NCI-H2081 (cell line): ENCODE measurements around the gene TRAF4.
"Not testable (repeated sequence)": the region's sequence is repeated elsewhere in the genome, so short reads cannot be mapped to it uniquely, and the experiment has no call there.

Experiments
- DNase-seq, 2 experiments: peaks; one replicate each; lab custom pipeline; 2025; lab: John Stamatoyannopoulos, UW

Gene TRAF4

GRCh38 chr17:28747801-28748750 is 4.3 kb downstream of the TRAF4 start:
- no peak for DNase-seq

- no peak for DNase-seq
These were observed 5.2 kb downstream of the TRAF4 start for GRCh38 chr17:28748852-28749515.

DNA sequence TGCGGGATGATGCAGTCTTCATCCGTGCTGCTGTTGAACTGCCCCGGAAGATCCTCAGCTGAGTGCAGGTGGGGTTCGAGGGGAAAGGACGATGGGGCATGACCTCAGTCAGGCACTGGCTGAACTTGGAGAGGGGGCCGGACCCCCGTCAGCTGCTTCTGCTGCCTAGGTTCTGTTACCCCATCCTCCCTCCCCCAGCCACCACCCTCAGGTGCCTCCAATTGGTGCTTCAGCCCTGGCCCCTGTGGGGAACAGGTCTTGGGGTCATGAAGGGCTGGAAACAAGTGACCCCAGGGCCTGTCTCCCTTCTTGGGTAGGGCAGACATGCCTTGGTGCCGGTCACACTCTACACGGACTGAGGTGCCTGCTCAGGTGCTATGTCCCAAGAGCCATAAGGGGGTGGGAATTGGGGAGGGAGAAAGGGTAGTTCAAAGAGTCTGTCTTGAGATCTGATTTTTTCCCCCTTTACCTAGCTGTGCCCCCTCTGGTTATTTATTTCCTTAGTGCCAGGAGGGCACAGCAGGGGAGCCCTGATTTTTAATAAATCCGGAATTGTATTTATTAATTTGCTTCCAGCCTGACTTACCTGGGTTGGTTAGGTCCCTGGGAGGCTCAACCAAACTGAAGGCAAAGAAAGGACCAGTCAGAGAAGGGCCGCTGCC is 5.8 kb downstream of the TRAF4 start:
- DNase-seq = no peak

DNA sequence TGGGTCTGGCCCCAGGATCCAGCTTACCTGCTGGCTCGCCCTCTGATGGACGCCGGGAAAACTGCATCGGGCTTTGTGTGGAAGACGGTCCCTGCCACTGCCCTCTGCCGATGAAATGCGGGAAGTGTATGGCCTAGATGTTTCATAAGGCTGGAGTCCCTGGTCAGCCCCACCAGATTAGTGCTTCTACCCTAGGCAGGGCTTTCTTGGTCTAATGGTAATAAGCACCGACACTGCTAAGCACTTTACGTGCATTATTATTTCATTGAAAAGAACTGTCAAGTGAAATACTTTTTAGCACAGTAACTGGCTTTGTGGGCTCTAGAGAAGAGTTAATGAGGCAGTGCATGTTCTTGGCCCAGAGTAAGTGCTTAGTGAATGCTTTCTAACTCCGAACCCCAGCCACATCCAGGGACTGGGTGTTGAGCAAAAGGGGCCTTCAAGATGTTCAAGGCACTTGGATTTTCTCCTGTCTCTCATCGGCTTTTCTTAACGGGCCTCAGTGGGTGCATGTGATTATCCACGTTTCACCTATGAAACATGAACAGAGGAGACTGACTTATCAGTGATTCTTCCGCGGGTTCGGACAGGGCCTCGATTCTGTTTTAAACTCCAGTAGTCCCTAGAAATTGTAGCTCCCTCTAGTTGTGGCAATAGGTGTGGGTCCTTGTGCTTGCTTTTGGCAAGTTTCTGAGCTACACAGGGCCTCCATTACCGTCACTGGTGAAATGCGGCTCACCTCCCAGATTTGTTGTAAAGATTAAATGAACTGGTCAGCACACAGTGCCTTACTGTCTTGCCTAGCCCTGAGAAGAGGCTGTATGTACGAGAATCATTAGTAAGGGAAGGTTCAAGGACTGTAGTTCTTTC is 6.6 kb downstream of the TRAF4 start:
- DNase-seq = peak; percentile 79 to 85

GRCh38 chr17:28751600-28752366 is 8.0 kb downstream of the TRAF4 start:
- no peak for DNase-seq

DNA sequence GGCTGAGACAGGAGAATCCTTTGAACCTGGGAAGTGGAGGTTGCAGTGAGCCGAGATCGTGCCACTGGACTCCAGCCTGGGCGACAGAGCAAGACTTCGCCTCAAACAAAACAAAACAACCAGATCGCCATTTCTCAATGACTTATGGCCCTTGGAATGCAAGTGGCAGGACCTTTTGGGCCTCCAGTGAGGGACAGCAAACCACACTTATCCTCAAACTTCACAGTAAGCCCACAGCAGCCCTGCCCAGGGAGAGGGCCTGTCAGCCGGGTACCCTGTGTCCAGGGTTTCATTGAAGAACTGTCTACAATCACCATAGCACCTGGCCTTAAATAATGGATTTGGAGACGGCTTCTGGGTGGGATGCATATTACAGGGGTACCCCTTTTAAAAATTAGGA is 11.7 kb downstream of the TRAF4 start:
- no peak for DNase-seq

DNA sequence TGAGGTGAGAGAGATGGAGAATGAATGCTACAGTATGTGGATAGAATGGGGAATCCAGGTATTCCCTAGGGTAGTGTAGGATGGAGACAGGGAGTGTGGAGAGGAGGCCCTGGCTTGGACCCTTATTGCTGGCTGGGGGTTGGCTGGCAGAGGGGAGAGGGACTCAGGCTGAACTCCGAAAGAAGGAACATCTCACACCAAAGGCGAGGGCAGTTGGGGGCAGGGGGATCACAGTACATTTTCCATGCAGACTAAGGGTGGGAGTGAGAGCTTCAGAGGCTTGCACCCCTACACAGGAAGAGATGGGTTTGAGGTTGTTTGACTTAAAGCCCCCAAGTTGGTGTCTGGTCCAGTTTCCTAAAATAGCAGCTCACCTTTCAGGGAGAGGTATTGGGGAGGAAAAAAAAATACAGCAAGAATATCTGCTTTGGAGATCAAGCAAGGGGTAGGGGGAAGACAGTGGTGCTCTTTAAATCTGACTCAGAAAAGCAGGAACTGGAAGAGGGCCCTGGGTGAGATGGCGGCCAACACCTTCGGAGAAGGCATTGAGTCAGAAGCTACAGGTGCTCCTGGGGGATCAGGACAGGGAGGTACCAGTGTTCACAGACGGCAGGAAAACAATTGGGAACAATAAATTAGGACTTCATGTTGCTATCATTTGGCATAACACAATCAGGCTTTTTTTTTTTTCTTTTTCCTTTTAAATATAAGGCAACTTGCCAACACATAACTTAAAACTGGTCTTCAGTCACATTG is 12.4 kb downstream of the TRAF4 start:
- DNase-seq = no peak

DNA sequence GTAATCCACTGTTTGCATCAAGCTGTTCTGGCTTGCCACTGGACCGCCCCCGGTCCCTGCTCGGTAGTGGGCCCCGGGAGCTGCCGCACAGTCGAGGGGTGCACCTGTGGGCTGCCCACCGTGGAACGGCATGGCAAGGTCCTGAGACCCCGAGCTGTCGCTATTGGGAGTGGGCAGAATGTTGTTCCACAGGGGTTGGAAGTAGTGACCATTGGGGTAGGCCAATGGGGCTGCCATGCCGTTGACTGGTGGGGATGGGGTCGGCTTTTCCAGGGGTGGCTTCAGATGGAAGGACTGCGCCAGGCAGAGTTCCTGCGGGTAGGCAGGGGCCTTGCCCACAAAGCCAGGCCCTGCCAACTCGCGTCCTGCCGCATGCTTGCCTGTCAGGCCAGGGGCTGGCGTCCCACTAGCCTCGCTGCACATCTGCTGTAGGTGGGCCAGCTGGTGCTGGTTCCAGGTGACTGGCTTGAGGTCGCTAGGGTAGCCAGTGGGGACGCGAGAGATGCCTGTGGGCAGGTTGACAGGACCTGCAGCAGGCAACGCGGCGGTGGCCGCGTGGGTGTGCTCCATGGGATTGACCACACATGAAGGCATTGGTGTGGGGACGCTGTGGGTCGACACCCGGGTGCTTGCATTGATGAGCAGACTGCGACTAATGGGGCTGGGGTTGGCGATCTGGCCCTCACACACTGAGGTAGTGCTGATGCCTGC is 14.8 kb downstream of the TRAF4 start:
- DNase-seq = no peak

DNA sequence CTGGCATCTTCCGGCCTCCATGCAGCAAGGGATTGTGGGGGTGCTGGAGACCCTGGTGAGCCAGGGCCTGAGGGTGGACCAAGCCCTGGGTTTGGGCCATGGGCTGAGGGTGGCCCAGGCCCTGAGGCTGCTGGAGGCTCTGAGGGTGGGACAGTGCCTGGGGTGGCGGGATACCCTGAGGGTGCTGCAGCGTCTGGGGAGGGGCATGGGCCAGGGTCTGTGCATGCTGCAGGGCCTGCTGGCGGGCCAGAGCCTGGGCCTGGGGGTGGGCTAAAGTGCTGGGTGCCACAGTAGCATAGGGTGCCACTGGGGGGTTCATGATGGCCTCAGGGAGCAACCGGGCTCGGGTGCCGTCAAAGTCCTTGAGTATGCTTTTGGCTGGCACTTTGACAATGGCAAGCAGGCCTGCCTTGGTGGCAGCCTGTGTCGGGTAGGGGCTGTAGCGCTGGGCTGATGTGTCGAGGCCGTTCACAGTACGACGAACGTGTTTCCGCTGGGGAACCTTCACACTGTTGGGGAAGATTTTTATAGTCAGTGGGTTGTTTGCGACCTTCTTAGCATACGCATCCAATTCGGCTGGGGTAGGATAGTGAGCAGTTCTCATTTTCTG is 15.6 kb downstream of the TRAF4 start:
- DNase-seq = no peak

GRCh38 chr17:28760601-28761562 is 17.1 kb downstream of the TRAF4 start:
- DNase-seq = peak; percentile 52 to 59

DNA sequence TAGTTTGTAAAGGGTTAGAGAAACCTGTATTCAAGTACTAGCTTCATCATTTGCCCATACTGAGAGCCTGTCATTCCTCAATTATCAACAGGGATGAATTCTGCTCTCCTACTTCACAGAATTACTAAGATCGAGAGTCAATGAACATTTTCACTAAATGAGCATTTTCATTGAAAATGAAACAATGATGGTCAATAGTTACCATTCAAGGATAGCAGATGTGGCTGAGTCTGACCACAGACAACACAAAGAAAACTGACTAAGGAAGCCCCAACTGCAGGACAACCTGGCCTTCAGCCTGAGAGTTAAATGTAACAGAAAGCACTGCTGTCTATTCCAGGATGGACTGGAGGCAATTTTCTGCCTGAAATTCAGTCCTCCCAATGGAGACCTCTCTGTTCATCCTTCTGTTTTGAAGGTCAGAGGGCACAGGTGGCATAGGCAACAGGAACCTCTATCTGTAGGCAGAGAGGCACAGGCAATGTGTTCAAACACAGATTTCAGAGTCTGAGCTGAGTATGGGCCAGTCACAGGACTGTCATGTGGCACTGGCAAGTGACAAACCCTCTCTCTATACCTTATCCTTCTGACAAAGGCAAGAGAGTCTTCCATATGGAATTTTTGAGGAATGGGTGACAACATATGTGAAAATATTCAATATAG is 19.5 kb downstream of the TRAF4 start:
- no peak for DNase-seq

DNA sequence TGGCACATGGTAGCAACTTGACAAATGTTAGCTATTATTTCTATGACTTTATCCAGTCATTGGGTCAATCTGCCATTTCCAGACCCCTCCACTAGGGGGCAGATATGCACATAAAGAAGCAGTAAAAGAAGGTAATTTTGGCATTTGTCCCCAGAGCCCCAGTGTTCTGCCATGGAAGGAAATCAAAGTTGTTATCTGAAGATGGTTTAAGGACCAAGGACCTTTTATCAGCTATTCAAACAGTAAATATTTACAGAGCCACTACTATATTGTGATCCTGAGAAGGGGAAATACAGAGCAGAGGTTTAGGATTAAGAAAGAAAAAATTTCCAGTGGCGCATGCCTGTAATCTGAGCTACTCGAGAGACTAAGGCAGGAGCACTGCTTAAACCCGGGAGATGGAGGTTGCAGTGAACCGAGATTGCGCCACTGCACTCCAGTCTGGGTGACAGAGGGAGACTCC is 20.0 kb downstream of the TRAF4 start:
- peak; percentile 59 to 64 for DNase-seq

DNA sequence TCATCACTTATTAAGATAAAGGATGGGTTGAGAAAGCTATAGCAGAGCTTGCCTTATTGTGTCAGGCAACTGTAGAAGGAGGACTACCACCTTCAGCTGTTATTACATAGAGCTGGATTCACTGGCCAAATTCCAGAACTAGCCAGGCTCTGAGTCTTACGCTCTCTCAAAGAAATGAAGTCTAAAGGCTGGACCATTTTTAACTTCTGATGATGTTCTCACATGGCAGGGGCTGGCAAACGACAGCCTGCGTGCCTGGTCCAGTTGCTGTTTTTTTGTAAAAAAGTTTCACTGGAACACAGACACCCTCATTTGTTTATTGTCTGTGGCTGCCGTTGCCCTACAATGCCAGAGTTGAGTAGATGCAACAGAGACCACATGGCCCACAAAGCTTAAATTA is 21.2 kb downstream of the TRAF4 start:
- no peak for DNase-seq

DNA sequence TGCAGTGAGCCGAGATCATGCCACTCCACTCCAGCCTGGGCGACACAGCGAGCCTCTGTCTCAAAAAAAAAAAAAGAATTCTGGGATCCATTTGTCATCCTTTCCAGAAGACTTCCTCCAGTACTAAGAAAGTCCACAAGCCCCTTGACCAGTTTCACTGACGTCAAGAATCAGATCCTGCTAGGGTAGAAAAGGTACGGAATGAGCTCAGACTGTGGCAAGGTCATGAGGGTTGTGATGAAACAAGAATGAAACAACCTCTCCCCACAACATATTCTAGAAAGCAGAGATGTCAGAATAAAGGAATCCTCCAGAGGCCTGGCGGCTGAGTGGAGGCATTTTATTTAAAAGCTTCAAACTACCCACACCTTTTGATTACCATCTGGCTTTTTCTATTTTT is 29.9 kb downstream of the TRAF4 start:
- DNase-seq = no peak

DNA sequence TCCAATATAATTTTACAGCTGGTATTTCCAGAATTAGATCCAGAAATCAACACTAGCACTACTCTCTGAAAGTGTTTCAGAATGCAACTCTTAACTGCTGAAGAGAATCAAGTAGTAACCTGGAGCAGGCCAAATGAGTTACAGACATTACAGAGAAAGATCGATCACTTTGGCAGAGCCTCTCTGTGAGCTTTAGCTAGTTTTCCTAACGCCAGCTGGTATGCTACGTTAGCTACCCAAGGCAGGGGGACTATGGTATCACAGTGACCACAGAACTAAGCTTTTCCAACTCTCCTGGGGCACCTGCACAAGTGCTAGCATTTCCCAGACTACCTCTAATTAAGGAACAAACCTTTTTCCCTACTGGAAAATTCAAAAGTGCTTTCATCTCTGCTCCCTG is 30.4 kb downstream of the TRAF4 start:
- no peak for DNase-seq

- no peak for DNase-seq
These were observed 33.4 kb downstream of the TRAF4 start for GRCh38 chr17:28777178-28777577.

DNA sequence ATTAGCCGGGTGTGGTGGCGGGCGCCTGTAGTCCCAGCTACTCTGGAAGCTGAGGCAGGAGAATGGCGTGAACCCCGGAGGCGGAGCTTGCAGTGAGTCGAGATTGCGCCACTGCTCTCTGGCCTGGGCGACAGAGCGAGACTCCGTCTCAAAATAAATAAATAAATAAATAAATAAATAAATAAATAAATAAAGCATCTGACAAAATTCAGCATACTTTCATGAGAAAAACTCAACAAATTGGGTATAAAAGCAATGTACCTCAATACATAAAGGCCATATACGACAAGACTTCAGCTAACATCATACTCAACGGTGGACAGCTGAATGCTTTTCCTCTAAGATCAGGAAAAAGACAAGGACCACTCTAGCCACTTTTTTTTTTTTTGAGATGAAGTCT is 35.8 kb downstream of the TRAF4 start:
- DNase-seq = not testable (repeated sequence)
